ENCODE measurements around the gene TRMT112.

GRCh38 chr11:64281957-64282770 lies 35.2 kb downstream of the TRMT112 start:
- TF ChIP-seq CTCF (IDR thresholded peaks at IDR 0.05) (no peak), POLR2A (IDR thresholded peaks at IDR 0.05) (no peak)

All from upper lobe of left lung (tissue), 4 donors.